SK-N-SH treated with all-trans-retinoic acid at 6 μM for 48 hours (cell line): ENCODE measurements around the gene TAF10.

Experiments
- ATAC-seq: fragments of 200-7000 bp; cut with Tn5 transposase; 3 replicates; pipeline ENCODE4 v1.9.1; 2020; ENCODE audit warnings: mild to moderate bottlenecking, moderate library complexity
- ARNTL ChIP-seq: fragments of 450-650 bp; formaldehyde crosslinking; IDR thresholded peaks from 2 replicates; pipeline ENCODE4 v1.5.0; 2020; ENCODE audit warnings: low read depth, mild to moderate bottlenecking, moderate library complexity, borderline replicate concordance
- BACH2 ChIP-seq: fragments of 250-450 bp; sonication (Bioruptor Pico); IDR thresholded peaks from 2 replicates; pipeline ENCODE4 v1.9.0; 2021; ENCODE audit warnings: mild to moderate bottlenecking, borderline replicate concordance
- CSDC2 ChIP-seq: fragments of 250-450 bp; sonication (Bioruptor Pico); IDR thresholded peaks from 2 replicates; pipeline ENCODE4 v1.5.0; 2020; ENCODE audit warnings: mild to moderate bottlenecking, moderate library complexity
- GLIS3 ChIP-seq: fragments of 250-450 bp; sonication (Bioruptor Pico); IDR thresholded peaks from 2 replicates; pipeline ENCODE4 v1.5.0; 2020; ENCODE audit warnings: mild to moderate bottlenecking, moderate library complexity
- OSR1 ChIP-seq: fragments of 250-450 bp; sonication (Bioruptor Pico); IDR thresholded peaks from 2 replicates; pipeline ENCODE4 v1.8.0; 2022; ENCODE audit warnings: moderate library complexity, mild to moderate bottlenecking, inconsistent platforms
- PATZ1 ChIP-seq: fragments of 250-450 bp; sonication (Bioruptor Pico); IDR thresholded peaks from 2 replicates; pipeline ENCODE4 v1.8.0; 2020; ENCODE audit warnings: mild to moderate bottlenecking, moderate library complexity, borderline replicate concordance
- POU6F1 ChIP-seq: fragments of 250-450 bp; sonication (Bioruptor Pico); IDR thresholded peaks from 2 replicates; pipeline ENCODE4 v1.8.0; 2021; ENCODE audit warnings: low read depth, mild to moderate bottlenecking, moderate library complexity, borderline replicate concordance
- PPARA ChIP-seq: fragments of 250-450 bp; sonication (Bioruptor Pico); IDR thresholded peaks from 2 replicates; pipeline ENCODE4 v1.5.0; 2020; ENCODE audit warnings: mild to moderate bottlenecking, borderline replicate concordance
- RARB ChIP-seq: fragments of 250-450 bp; sonication (Bioruptor Pico); IDR thresholded peaks from 2 replicates; pipeline ENCODE4 v1.8.0; 2021; ENCODE audit warnings: mild to moderate bottlenecking, moderate library complexity
- TCF4 ChIP-seq: fragments of 250-450 bp; sonication (Bioruptor Pico); IDR thresholded peaks from 2 replicates; pipeline ENCODE4 v1.8.0; 2021; ENCODE audit warnings: mild to moderate bottlenecking, moderate library complexity, borderline replicate concordance
- ZC3H10 ChIP-seq: fragments of 250-450 bp; sonication (Bioruptor Pico); IDR thresholded peaks from 2 replicates; pipeline ENCODE4 v1.5.1; 2021; ENCODE audit warnings: mild to moderate bottlenecking, moderate library complexity
- ZFP3 ChIP-seq: fragments of 250-450 bp; sonication (Bioruptor Pico); IDR thresholded peaks from 2 replicates; pipeline ENCODE4 v1.5.0; 2020; ENCODE audit warnings: mild to moderate bottlenecking, moderate library complexity
- ZFP30 ChIP-seq: fragments of 450-650 bp; formaldehyde crosslinking; IDR thresholded peaks from 2 replicates; pipeline ENCODE4 v1.5.0; 2022; ENCODE audit warnings: mild to moderate bottlenecking, moderate library complexity
- ZNF565 ChIP-seq: fragments of 450-650 bp; formaldehyde crosslinking; conservative IDR thresholded peaks from 2 replicates; pipeline ENCODE4 v1.5.0; 2020; ENCODE audit warnings: low read depth, mild to moderate bottlenecking, moderate library complexity
- ZNF8 ChIP-seq: fragments of 450-650 bp; formaldehyde crosslinking; IDR thresholded peaks from 2 replicates; pipeline ENCODE4 v1.5.0; 2020; ENCODE audit warnings: mild to moderate bottlenecking, moderate library complexity
- TF ChIP-seq, protein P1 (sequence below): fragments of 250-450 bp; sonication (Bioruptor Pico); IDR thresholded peaks from 2 replicates; pipeline ENCODE4 v1.5.1; 2020; ENCODE audit warnings: low read depth, mild to moderate bottlenecking, moderate library complexity
- TF ChIP-seq, protein P2 (sequence below): fragments of 250-450 bp; sonication (Bioruptor Pico); IDR thresholded peaks from 2 replicates; pipeline ENCODE4 v1.5.1; 2021; ENCODE audit warnings: mild to moderate bottlenecking, moderate library complexity

The TAF10 gene

GRCh38 chr11:6640985-6641701, 29.1 kb upstream of the TAF10 start:
- TF ChIP-seq, protein P1, sequence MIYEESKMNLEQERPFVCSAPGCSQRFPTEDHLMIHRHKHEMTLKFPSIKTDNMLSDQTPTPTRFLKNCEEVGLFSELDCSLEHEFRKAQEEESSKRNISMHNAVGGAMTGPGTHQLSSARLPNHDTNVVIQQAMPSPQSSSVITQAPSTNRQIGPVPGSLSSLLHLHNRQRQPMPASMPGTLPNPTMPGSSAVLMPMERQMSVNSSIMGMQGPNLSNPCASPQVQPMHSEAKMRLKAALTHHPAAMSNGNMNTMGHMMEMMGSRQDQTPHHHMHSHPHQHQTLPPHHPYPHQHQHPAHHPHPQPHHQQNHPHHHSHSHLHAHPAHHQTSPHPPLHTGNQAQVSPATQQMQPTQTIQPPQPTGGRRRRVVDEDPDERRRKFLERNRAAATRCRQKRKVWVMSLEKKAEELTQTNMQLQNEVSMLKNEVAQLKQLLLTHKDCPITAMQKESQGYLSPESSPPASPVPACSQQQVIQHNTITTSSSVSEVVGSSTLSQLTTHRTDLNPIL: no peak
- TF ChIP-seq RARB: no peak
- TF ChIP-seq CSDC2 (CRISPR knock-in tag): no peak
- TF ChIP-seq TCF4 (CRISPR knock-in tag): no peak
- TF ChIP-seq GLIS3 (CRISPR knock-in tag): no peak
- TF ChIP-seq PATZ1 (CRISPR knock-in tag): no peak
- TF ChIP-seq ZFP3 (CRISPR knock-in tag): no peak
- no peak for TF ChIP-seq OSR1 (CRISPR knock-in tag)
- no peak for TF ChIP-seq BACH2 (CRISPR knock-in tag)
- no peak for ATAC-seq

- TF ChIP-seq, protein P1: no peak
- TF ChIP-seq POU6F1 (CRISPR knock-in tag): no peak
- no peak for TF ChIP-seq PPARA (CRISPR knock-in tag)
- TF ChIP-seq, protein P2, sequence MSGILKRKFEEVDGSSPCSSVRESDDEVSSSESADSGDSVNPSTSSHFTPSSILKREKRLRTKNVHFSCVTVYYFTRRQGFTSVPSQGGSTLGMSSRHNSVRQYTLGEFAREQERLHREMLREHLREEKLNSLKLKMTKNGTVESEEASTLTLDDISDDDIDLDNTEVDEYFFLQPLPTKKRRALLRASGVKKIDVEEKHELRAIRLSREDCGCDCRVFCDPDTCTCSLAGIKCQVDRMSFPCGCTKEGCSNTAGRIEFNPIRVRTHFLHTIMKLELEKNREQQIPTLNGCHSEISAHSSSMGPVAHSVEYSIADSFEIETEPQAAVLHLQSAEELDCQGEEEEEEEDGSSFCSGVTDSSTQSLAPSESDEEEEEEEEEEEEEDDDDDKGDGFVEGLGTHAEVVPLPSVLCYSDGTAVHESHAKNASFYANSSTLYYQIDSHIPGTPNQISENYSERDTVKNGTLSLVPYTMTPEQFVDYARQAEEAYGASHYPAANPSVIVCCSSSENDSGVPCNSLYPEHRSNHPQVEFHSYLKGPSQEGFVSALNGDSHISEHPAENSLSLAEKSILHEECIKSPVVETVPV: no peak
- TF ChIP-seq ZNF8: no peak
- TF ChIP-seq GLIS3 (CRISPR knock-in tag): no peak
- no peak for TF ChIP-seq ZNF565 (CRISPR knock-in tag)
- no peak for TF ChIP-seq PATZ1 (CRISPR knock-in tag)
- TF ChIP-seq BACH2 (CRISPR knock-in tag): no peak
- ATAC-seq: no peak
These were observed 28.3 kb upstream of the TAF10 start for GRCh38 chr11:6640036-6640984.

DNA sequence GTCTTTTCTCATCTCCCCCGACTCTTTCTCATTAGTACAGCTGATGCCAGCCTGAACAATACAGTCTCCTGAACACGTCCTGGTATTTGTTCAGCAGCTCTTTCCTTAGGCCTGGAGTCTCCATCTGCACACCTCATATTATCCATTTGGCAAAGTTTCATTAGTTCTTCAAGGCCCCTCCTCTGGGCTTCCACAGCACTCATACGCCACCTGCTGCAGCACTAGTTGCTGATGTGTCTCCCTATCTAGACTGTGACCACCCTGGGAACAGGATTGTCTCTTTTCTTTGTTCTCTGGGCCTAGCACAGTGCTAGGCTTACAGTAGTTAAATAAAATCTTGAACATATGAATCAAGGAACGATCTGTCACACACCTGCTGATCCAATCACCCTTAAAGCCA, 26.4 kb upstream of the TAF10 start:
- ATAC-seq: no peak; the same call in 2 of the 3 replicates
- TF ChIP-seq PATZ1 (CRISPR knock-in tag) (no peak), TCF4 (CRISPR knock-in tag) (no peak), OSR1 (CRISPR knock-in tag) (no peak), RARB (no peak), GLIS3 (CRISPR knock-in tag) (no peak), ZFP30 (no peak), ZC3H10 (CRISPR knock-in tag) (no peak), ZNF565 (CRISPR knock-in tag) (no peak), PPARA (CRISPR knock-in tag) (no peak), ZNF8 (no peak), ZFP3 (CRISPR knock-in tag) (no peak), POU6F1 (CRISPR knock-in tag) (no peak), ARNTL (CRISPR knock-in tag) (no peak)
- TF ChIP-seq, all 23 proteins: peak for 0
